ENCODE measurements around the gene RASSF8. TPM values are rescaled to one million over a fixed set of nuclear protein-coding genes. Genes with fewer than 3 reads are reported as not detected.

Gene RASSF8
- total and polyA plus RNA-seq, 2 donors (not counting 3 experiments of a cell fraction or from before 2014, with no cell fraction given) = 11.1 to 59.3 TPM

- intact Hi-C loops (cut with micrococcal nuclease) = loop anchor here (10.0 kb wide), 1 partner anchor 186 kb away; no protein-coding TSS in a partner anchor
- no TSS peak for BruUV-seq (replicated peaks)
- FAIRE-seq = no peak
- Histone ChIP-seq H3K4me3 (replicated peaks in 1 of 3; ENCODE audit: insufficient read depth in 1 of 3, low read depth in 1 of 3, low read length in 3 of 3) (no peak overlapping the region), H3K9me1 (replicated peaks; ENCODE audit: control insufficient read depth, extremely low read depth, insufficient read depth, low read length) (no peaks in the 10 kb centered on the region), H3K79me2 (ENCODE audit: control insufficient read depth, insufficient read depth, low read length) (peaks cover 86% of the 10 kb centered on the region), H4K20me1 (replicated peaks; ENCODE audit: control insufficient read depth, extremely low read depth, insufficient read depth, low read length) (no peaks in the 10 kb centered on the region), H3K36me3 (ENCODE audit: control insufficient read depth in 2 of 2, extremely low read depth in 1 of 2, insufficient read depth in 2 of 2, low read length in 2 of 2) (no peaks in the 10 kb centered on the region), H3K9me3 (replicated peaks; ENCODE audit: control insufficient read depth, insufficient read depth, low read length) (no peaks in the 10 kb centered on the region), H3K27ac (ENCODE audit: insufficient read depth, low read depth, low read length) (peak overlapping the region; percentile 45), H3K27me3 (ENCODE audit: control insufficient read depth in 2 of 2, insufficient read depth in 2 of 2, low read length in 2 of 2) (no peaks in the 10 kb centered on the region), H3K4me2 (ENCODE audit: insufficient read depth, low read length) (no peak overlapping the region), H3K4me1 (ENCODE audit: control insufficient read depth, extremely low read depth, insufficient read depth, low read length) (peaks cover 21% of the 10 kb centered on the region), H3K9ac (replicated peaks; ENCODE audit: extremely low read depth, insufficient read depth, low read length) (no peak overlapping the region), H2AFZ (ENCODE audit: low read depth, low read length) (no peak overlapping the region)
- dilution Hi-C loops (cut with MboI; ENCODE audit: extremely low pct_ligation_motif_present, low sequenced_read_pairs) = no loop called here
- POLR2A ChIA-PET = no interaction called here
- CTCF ChIA-PET = interaction anchor here (1.0 to 1.6 kb wide), 3 partner anchors 9 to 50 kb away, joined by 3 to 6 read pairs (median 3); no protein-coding TSS in a partner anchor
- peak; percentile 50 for TF ChIP-seq FOS (IDR thresholded peaks at IDR 0.05; ENCODE audit: borderline replicate concordance, insufficient read depth, low read length)
- TF ChIP-seq EZH2 (IDR thresholded peaks at IDR 0.05; ENCODE audit: borderline replicate concordance, low read depth, low read length, severe bottlenecking) = no peak
- peak; percentile 43 for DNase-seq (ENCODE audit: low read depth, low spot score)
Measured at GRCh38 chr12:26010293-26010821, 51.9 kb downstream of the RASSF8 start.

- Histone ChIP-seq H3K36me3 (ENCODE audit: control insufficient read depth in 2 of 2, extremely low read depth in 1 of 2, insufficient read depth in 2 of 2, low read length in 2 of 2) (no peaks in the 10 kb centered on the region), H3K9ac (replicated peaks; ENCODE audit: extremely low read depth, insufficient read depth, low read length) (no peak overlapping the region), H3K9me3 (replicated peaks; ENCODE audit: control insufficient read depth, insufficient read depth, low read length) (no peaks in the 10 kb centered on the region), H3K27me3 (ENCODE audit: control insufficient read depth in 2 of 2, insufficient read depth in 2 of 2, low read length in 2 of 2) (no peaks in the 10 kb centered on the region), H3K27ac (ENCODE audit: insufficient read depth, low read depth, low read length) (peak overlapping the region; percentile 45), H3K4me1 (ENCODE audit: control insufficient read depth, extremely low read depth, insufficient read depth, low read length) (peaks cover 22% of the 10 kb centered on the region), H3K4me2 (ENCODE audit: insufficient read depth, low read length) (no peak overlapping the region), H3K9me1 (replicated peaks; ENCODE audit: control insufficient read depth, extremely low read depth, insufficient read depth, low read length) (no peaks in the 10 kb centered on the region), H2AFZ (ENCODE audit: low read depth, low read length) (no peak overlapping the region), H4K20me1 (replicated peaks; ENCODE audit: control insufficient read depth, extremely low read depth, insufficient read depth, low read length) (no peaks in the 10 kb centered on the region), H3K4me3 (replicated peaks in 1 of 3; ENCODE audit: insufficient read depth in 1 of 3, low read depth in 1 of 3, low read length in 3 of 3) (no peak overlapping the region), H3K79me2 (ENCODE audit: control insufficient read depth, insufficient read depth, low read length) (peaks cover 84% of the 10 kb centered on the region)
- TF ChIP-seq FOS (IDR thresholded peaks at IDR 0.05; ENCODE audit: borderline replicate concordance, insufficient read depth, low read length) = no peak
- TF ChIP-seq MAX (IDR thresholded peaks at IDR 0.05; ENCODE audit: insufficient read depth, insufficient read length) = no peak
- no peak for TF ChIP-seq GATA2 (IDR thresholded peaks at IDR 0.05; ENCODE audit: insufficient read depth, insufficient read length, low read depth, low read length)
- no peak for TF ChIP-seq POLR2AphosphoS5 (IDR thresholded peaks at IDR 0.05; ENCODE audit: insufficient read depth, low read depth, low read length)
- no peak for TF ChIP-seq CTCF (IDR thresholded peaks at IDR 0.05; ENCODE audit: extremely low read depth in 1 of 2, insufficient read depth in 1 of 2, low read depth in 1 of 2, low read length in 2 of 2)
- no peak for TF ChIP-seq MYC (IDR thresholded peaks at IDR 0.05; ENCODE audit: low read depth, low read length)
- no peak for TF ChIP-seq JUN (IDR thresholded peaks at IDR 0.05; ENCODE audit: borderline replicate concordance, insufficient read depth, insufficient read length, low read depth)
- TF ChIP-seq EZH2 (IDR thresholded peaks at IDR 0.05; ENCODE audit: borderline replicate concordance, low read depth, low read length, severe bottlenecking) = no peak
- no peak for TF ChIP-seq POLR2A (IDR thresholded peaks at IDR 0.05; ENCODE audit: low read depth, low read length)
- ChIA-PET CTCF (interaction anchor here (1.0 to 2.0 kb wide), 3 partner anchors 10 to 52 kb away, joined by 3 to 18 read pairs (median 6); partner anchors contain the start of gene RASSF8), POLR2A (no interaction called here)
- intact Hi-C loops (cut with micrococcal nuclease) (loop anchor here (10.0 kb wide), 1 partner anchor 186 kb away; no protein-coding TSS in a partner anchor), dilution Hi-C loops (cut with MboI; ENCODE audit: extremely low pct_ligation_motif_present, low sequenced_read_pairs) (no loop called here)
- BruUV-seq (replicated peaks) = no TSS peak
- FAIRE-seq = no peak
- DNase-seq (ENCODE audit: low read depth, low spot score) = no peak
Measured at GRCh38 chr12:26011099-26011498, 52.6 kb downstream of the RASSF8 start.

Measured in endothelial cell of umbilical vein (primary cell).